ENCODE measurements around the gene VIPAS39. TPM values are rescaled to one million over a fixed set of nuclear protein-coding genes. Genes with fewer than 3 reads are reported as not detected.

The VIPAS39 gene
- total RNA-seq, 1 experiment from 2014 or later: 16.8 TPM

- BruUV-seq (replicated peaks): no TSS peak
- Histone ChIP-seq H3K79me2 (ENCODE audit: insufficient read depth, low read length) (no peaks in the 10 kb centered on the region), H3K4me2 (ENCODE audit: low read length) (no peak overlapping the region), H3K9ac (ENCODE audit: low read length) (no peak overlapping the region), H3K9me2 (ENCODE audit: insufficient read depth) (no peaks in the 10 kb centered on the region), H3K36me3 (ENCODE audit: control insufficient read depth in 1 of 2, insufficient read depth in 2 of 2, low read length in 2 of 2) (no peaks in the 10 kb centered on the region), H2AFZ (ENCODE audit: low read depth, low read length, poor library complexity, severe bottlenecking) (no peak overlapping the region), H3K27me3 (ENCODE audit: insufficient read depth, low read length) (no peaks in the 10 kb centered on the region), H4K20me1 (ENCODE audit: insufficient read depth) (no peaks in the 10 kb centered on the region), H3K9me3 (ENCODE audit: control insufficient read depth in 1 of 2, insufficient read depth in 1 of 2, low read depth in 1 of 2, low read length in 2 of 2) (no peaks in the 10 kb centered on the region), H3K4me1 (ENCODE audit: control insufficient read depth in 1 of 2, insufficient read depth in 2 of 2, low read length in 2 of 2) (no peaks in the 10 kb centered on the region), H3K27ac (ENCODE audit: low read depth, low read length) (no peak overlapping the region), H3K4me3 (replicated peaks in 1 of 2; ENCODE audit: low read depth in 1 of 2, low read length in 2 of 2) (no peak overlapping the region)
- TF ChIP-seq, protein P1, sequence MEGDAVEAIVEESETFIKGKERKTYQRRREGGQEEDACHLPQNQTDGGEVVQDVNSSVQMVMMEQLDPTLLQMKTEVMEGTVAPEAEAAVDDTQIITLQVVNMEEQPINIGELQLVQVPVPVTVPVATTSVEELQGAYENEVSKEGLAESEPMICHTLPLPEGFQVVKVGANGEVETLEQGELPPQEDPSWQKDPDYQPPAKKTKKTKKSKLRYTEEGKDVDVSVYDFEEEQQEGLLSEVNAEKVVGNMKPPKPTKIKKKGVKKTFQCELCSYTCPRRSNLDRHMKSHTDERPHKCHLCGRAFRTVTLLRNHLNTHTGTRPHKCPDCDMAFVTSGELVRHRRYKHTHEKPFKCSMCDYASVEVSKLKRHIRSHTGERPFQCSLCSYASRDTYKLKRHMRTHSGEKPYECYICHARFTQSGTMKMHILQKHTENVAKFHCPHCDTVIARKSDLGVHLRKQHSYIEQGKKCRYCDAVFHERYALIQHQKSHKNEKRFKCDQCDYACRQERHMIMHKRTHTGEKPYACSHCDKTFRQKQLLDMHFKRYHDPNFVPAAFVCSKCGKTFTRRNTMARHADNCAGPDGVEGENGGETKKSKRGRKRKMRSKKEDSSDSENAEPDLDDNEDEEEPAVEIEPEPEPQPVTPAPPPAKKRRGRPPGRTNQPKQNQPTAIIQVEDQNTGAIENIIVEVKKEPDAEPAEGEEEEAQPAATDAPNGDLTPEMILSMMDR (IDR thresholded peaks at IDR 0.05 in 2 of 3, conservative IDR thresholded peaks at IDR 0.05 in 1 of 3; ENCODE audit: borderline replicate concordance in 1 of 3, insufficient read depth in 1 of 3, low read depth in 2 of 3, low read length in 2 of 3): no peak
- TF ChIP-seq ELF1 (IDR thresholded peaks at IDR 0.05; ENCODE audit: borderline replicate concordance, low read depth): no peak
- TF ChIP-seq JUND (IDR thresholded peaks at IDR 0.05): no peak
- no peak for TF ChIP-seq ATF3 (IDR thresholded peaks at IDR 0.05)
- no peak for TF ChIP-seq SIN3A (IDR thresholded peaks at IDR 0.05; ENCODE audit: low read depth)
- TF ChIP-seq ZFX (IDR thresholded peaks at IDR 0.05): no peak
- TF ChIP-seq, protein P2, sequence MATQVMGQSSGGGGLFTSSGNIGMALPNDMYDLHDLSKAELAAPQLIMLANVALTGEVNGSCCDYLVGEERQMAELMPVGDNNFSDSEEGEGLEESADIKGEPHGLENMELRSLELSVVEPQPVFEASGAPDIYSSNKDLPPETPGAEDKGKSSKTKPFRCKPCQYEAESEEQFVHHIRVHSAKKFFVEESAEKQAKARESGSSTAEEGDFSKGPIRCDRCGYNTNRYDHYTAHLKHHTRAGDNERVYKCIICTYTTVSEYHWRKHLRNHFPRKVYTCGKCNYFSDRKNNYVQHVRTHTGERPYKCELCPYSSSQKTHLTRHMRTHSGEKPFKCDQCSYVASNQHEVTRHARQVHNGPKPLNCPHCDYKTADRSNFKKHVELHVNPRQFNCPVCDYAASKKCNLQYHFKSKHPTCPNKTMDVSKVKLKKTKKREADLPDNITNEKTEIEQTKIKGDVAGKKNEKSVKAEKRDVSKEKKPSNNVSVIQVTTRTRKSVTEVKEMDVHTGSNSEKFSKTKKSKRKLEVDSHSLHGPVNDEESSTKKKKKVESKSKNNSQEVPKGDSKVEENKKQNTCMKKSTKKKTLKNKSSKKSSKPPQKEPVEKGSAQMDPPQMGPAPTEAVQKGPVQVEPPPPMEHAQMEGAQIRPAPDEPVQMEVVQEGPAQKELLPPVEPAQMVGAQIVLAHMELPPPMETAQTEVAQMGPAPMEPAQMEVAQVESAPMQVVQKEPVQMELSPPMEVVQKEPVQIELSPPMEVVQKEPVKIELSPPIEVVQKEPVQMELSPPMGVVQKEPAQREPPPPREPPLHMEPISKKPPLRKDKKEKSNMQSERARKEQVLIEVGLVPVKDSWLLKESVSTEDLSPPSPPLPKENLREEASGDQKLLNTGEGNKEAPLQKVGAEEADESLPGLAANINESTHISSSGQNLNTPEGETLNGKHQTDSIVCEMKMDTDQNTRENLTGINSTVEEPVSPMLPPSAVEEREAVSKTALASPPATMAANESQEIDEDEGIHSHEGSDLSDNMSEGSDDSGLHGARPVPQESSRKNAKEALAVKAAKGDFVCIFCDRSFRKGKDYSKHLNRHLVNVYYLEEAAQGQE (IDR thresholded peaks at IDR 0.05; ENCODE audit: low read depth): no peak
- no peak for TF ChIP-seq EZH2phosphoT487 (IDR thresholded peaks at IDR 0.05; ENCODE audit: borderline replicate concordance)
- no peak for TF ChIP-seq CBX3 (IDR thresholded peaks at IDR 0.05; ENCODE audit: low read depth)
- TF ChIP-seq POLR2A (IDR thresholded peaks at IDR 0.05; ENCODE audit: borderline replicate concordance, extremely low read depth, insufficient read depth, insufficient read length): no peak
- no peak for TF ChIP-seq YY1 (IDR thresholded peaks at IDR 0.05; ENCODE audit: extremely low read depth, insufficient replicate concordance, low read depth, low read length)
- TF ChIP-seq EGR1 (IDR thresholded peaks at IDR 0.05; ENCODE audit: low read depth): no peak
- no peak for TF ChIP-seq FOSL1 (IDR thresholded peaks at IDR 0.05; ENCODE audit: low read depth)
- TF ChIP-seq ZNF274 (IDR thresholded peaks at IDR 0.05; ENCODE audit: low read depth, low read length): no peak
- intact Hi-C loops (cut with micrococcal nuclease): no loop called here
- CTCF ChIA-PET: no interaction called here
- POLR2A ChIA-PET: no interaction called here
- ATAC-seq (no peak), DNase-seq (ENCODE audit: low read depth, low spot score) (no peak)
- RAD21 ChIA-PET (ENCODE audit: low non-redundant PET in 1 of 2, low total read pairs in 2 of 2, uncharacterized antibody in 2 of 2, unreplicated experiment in 2 of 2): no interaction called here
Observed at GRCh38 chr14:77403768-77404167, 53.6 kb downstream of the VIPAS39 start.
